AG04449 (cell line): Measurements from ENCODE around the gene SSU72.
"Not testable (repeated sequence)": the region's sequence is repeated elsewhere in the genome, so short reads cannot be mapped to it uniquely, and the experiment has no call there.

Experiments used
- CTCF ChIA-PET: fragments of 350-600 bp; formaldehyde crosslinking; extraction: SDS; loops from one replicate; lab custom pipeline; 2021; ENCODE audit warnings: antibody characterized with exemption; lab: Yijun Ruan, JAX
- POLR2A ChIA-PET: fragments of 400-600, 350-600 bp; formaldehyde crosslinking; extraction: SDS; loops from one replicate; lab custom pipeline; 2020; ENCODE audit warnings: antibody characterized with exemption, inconsistent platforms; lab: Yijun Ruan, JAX
- DNase-seq: peaks from one replicate; pipeline ENCODE4 v3.0.0-alpha.2; 2010; ENCODE audit warnings: low read depth, low spot score
- H3K4me3 ChIP-seq: 2 replicates; pipeline ENCODE4 v1.5.1; 2011; ENCODE audit warnings: low read depth, mild to moderate bottlenecking, control low read depth, low read length
- CTCF ChIP-seq: IDR thresholded peaks from one replicate; pipeline ENCODE4 v1.5.1; 2011; ENCODE audit warnings: mild to moderate bottlenecking, moderate library complexity, low read length, control low read depth, inconsistent platforms; ENCODE audit not compliant: insufficient read depth; ENCODE audit errors: missing control alignments

Gene SSU72

GRCh38 chr1:1558591-1558990 is 16.1 kb downstream of the SSU72 start:
- no peak for TF ChIP-seq CTCF
- ChIA-PET CTCF (interaction anchor here (1.0 kb wide), 1 partner anchor 39 kb away, joined by 3 read pairs; no protein-coding TSS in a partner anchor), POLR2A (no interaction called here)
- no peak for DNase-seq
- no peak overlapping the region for H3K4me3 ChIP-seq

GRCh38 chr1:1557688-1558087 is 17.0 kb downstream of the SSU72 start:
- POLR2A ChIA-PET, DNase-seq, H3K4me3 ChIP-seq: not testable (repeated sequence)
- CTCF ChIA-PET = interaction anchor here (0.8 to 1.5 kb wide), 2 partner anchors 8 to 9 kb away, joined by 3 to 4 read pairs; no protein-coding TSS in a partner anchor

GRCh38 chr1:1556961-1557360 is 17.7 kb downstream of the SSU72 start:
- CTCF ChIA-PET = interaction anchor here (0.8 to 1.5 kb wide), 2 partner anchors 9 kb away, joined by 3 to 4 read pairs; no protein-coding TSS in a partner anchor
- not testable (repeated sequence) for H3K4me3 ChIP-seq

GRCh38 chr1:1556505-1556904 is 18.2 kb downstream of the SSU72 start:
- ChIA-PET POLR2A (interaction anchor here (0.6 kb wide), 1 partner anchor 42 kb away, joined by 3 read pairs; no protein-coding TSS in a partner anchor), CTCF (interaction anchor here (1.5 kb wide), 2 partner anchors 9 to 15 kb away, joined by 4 read pairs; no protein-coding TSS in a partner anchor)
- TF ChIP-seq CTCF = no peak
- DNase-seq = no peak
- no peak overlapping the region for H3K4me3 ChIP-seq

More at GRCh38 chr1:1556961-1557360, 17.7 kb downstream of the SSU72 start:
- POLR2A ChIA-PET = interaction anchor here (0.6 kb wide), 1 partner anchor 42 kb away, joined by 3 read pairs; no protein-coding TSS in a partner anchor
- DNase-seq = not testable (repeated sequence)

- ChIA-PET POLR2A (no interaction called here), CTCF (interaction anchor here (1.0 to 1.5 kb wide), 2 partner anchors 14 to 50 kb away, joined by 3 to 4 read pairs; no protein-coding TSS in a partner anchor)
- no peak for TF ChIP-seq CTCF
- no peak overlapping the region for H3K4me3 ChIP-seq
- peak; percentile 34 for DNase-seq
These were observed 19.4 kb downstream of the SSU72 start for GRCh38 chr1:1554926-1555915.

- DNase-seq = no peak
- CTCF ChIA-PET = interaction anchor here (1.0 kb wide), 1 partner anchor 49 kb away, joined by 3 read pairs; no protein-coding TSS in a partner anchor
- H3K4me3 ChIP-seq = no peak overlapping the region
- POLR2A ChIA-PET = no interaction called here
- TF ChIP-seq CTCF = no peak
These were observed 20.1 kb downstream of the SSU72 start for GRCh38 chr1:1554550-1554925.
